Prostate gland (tissue), 2 donors: Measurements from ENCODE around the gene STOX2.

Source experiments
- POLR2A ChIP-seq: fragments of 450-650 bp; IDR thresholded peaks from one replicate; pipeline ENCODE4 v1.6.1; 2016; ENCODE audit warnings: antibody characterized with exemption, mild to moderate bottlenecking
- POLR2AphosphoS5 ChIP-seq: sonication (generic); formaldehyde crosslinking; IDR thresholded peaks from one replicate; pipeline ENCODE4 v1.6.1; 2017; ENCODE audit warnings: antibody characterized with exemption
- TF ChIP-seq, protein P1 (sequence below), 4 experiments: fragments of 200-600 bp in 2 of 4; fragments of 450-650 bp in 2 of 4; sonication (generic) in 2 of 4; IDR thresholded peaks; 1 replicate in 3 of 4; 2 replicates in 1 of 4; pipeline ENCODE4 v1.5.1; 2016 to 2019; ENCODE audit warnings: antibody characterized with exemption in 4 of 4, mild to moderate bottlenecking in 2 of 4, moderate library complexity in 2 of 4

DNA sequence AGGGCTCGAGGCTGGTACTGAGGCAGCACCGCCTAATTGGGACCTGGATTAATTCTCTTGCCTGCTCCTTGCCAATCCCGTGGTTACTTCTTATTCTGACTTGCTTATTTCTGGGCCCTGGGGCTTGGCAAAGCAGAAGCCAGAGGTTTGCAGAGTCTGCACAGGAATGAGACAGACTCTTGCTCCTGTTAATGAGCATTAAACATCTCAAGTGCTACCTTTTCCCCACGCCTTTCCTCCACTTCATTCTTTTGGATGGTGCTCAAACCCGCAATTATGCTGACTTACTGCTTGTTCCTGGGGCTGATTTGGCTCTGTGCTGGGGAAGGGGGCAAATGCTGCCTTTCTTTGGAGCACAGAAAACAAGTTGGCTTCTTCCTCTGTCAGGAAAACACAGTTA lies 16.5 kb upstream of the STOX2 start:
- TF ChIP-seq, protein P1, sequence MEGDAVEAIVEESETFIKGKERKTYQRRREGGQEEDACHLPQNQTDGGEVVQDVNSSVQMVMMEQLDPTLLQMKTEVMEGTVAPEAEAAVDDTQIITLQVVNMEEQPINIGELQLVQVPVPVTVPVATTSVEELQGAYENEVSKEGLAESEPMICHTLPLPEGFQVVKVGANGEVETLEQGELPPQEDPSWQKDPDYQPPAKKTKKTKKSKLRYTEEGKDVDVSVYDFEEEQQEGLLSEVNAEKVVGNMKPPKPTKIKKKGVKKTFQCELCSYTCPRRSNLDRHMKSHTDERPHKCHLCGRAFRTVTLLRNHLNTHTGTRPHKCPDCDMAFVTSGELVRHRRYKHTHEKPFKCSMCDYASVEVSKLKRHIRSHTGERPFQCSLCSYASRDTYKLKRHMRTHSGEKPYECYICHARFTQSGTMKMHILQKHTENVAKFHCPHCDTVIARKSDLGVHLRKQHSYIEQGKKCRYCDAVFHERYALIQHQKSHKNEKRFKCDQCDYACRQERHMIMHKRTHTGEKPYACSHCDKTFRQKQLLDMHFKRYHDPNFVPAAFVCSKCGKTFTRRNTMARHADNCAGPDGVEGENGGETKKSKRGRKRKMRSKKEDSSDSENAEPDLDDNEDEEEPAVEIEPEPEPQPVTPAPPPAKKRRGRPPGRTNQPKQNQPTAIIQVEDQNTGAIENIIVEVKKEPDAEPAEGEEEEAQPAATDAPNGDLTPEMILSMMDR (IDR thresholded peaks at IDR 0.05), result no peak
- TF ChIP-seq POLR2AphosphoS5 (no peak), POLR2A (no peak)
